ENCODE results near the gene CXCL17. TPM values are rescaled to one million over a fixed set of nuclear protein-coding genes. Genes with fewer than 3 reads are reported as not detected.

Gene CXCL17
- total RNA-seq, 1 experiment from 2014 or later: 1.1 TPM

GRCh38 chr19:42406111-42406510 is 36.6 kb downstream of the CXCL17 start:
- Mint-ChIP-seq H3K4me3 (ENCODE audit: unreplicated experiment) (no peak overlapping the region), H3K27ac (ENCODE audit: unreplicated experiment) (no peak overlapping the region), H3K27me3 (ENCODE audit: insufficient read depth, unreplicated experiment) (no peaks in the 10 kb centered on the region), H3K9me3 (ENCODE audit: unreplicated experiment) (no peaks in the 10 kb centered on the region), H3K36me3 (ENCODE audit: insufficient read depth, unreplicated experiment) (peaks cover 7% of the 10 kb centered on the region), H3K4me1 (ENCODE audit: low read depth, unreplicated experiment) (no peaks in the 10 kb centered on the region)
- Histone ChIP-seq H3K4me1 (no peaks in the 10 kb centered on the region), H3K4me3 (ENCODE audit: low read depth, low read length) (no peak overlapping the region), H3K36me3 (ENCODE audit: control insufficient read depth, insufficient read depth, low read length) (no peaks in the 10 kb centered on the region; the same call in 1 of the 2 replicates), H3K9me3 (no peaks in the 10 kb centered on the region), H3K27me3 (replicated peaks; ENCODE audit: control insufficient read depth, insufficient read depth, low read length) (no peaks in the 10 kb centered on the region)
- intact Hi-C loops (cut with micrococcal nuclease; ENCODE audit: unreplicated experiment): no loop called here
- POLR2A ChIA-PET: no interaction called here
- DNase-seq: no peak
- no peak for TF ChIP-seq CTCF (IDR thresholded peaks at IDR 0.05; ENCODE audit: insufficient read depth in 1 of 2, low read depth in 1 of 2, low read length in 1 of 2, severe bottlenecking in 1 of 2, unreplicated experiment in 1 of 2)
- CTCF ChIA-PET: interaction anchor here (1.0 kb wide), 1 partner anchor 14 kb away, joined by 3 read pairs; no protein-coding TSS in a partner anchor
- BruUV-seq (replicated peaks): no TSS peak

- ChIA-PET CTCF (no interaction called here), POLR2A (no interaction called here)
- Histone ChIP-seq H3K4me1 (no peaks in the 10 kb centered on the region), H3K36me3 (ENCODE audit: control insufficient read depth, insufficient read depth, low read length) (no peaks in the 10 kb centered on the region; the same call in 1 of the 2 replicates), H3K27me3 (replicated peaks; ENCODE audit: control insufficient read depth, insufficient read depth, low read length) (no peaks in the 10 kb centered on the region), H3K9me3 (no peaks in the 10 kb centered on the region), H3K4me3 (ENCODE audit: low read depth, low read length) (no peak overlapping the region)
- Mint-ChIP-seq H3K4me1 (ENCODE audit: low read depth, unreplicated experiment) (peaks cover 8% of the 10 kb centered on the region), H3K27ac (ENCODE audit: unreplicated experiment) (no peak overlapping the region), H3K4me3 (ENCODE audit: unreplicated experiment) (no peak overlapping the region), H3K27me3 (ENCODE audit: insufficient read depth, unreplicated experiment) (no peaks in the 10 kb centered on the region), H3K9me3 (ENCODE audit: unreplicated experiment) (no peaks in the 10 kb centered on the region), H3K36me3 (ENCODE audit: insufficient read depth, unreplicated experiment) (peaks cover 25% of the 10 kb centered on the region)
- intact Hi-C loops (cut with micrococcal nuclease; ENCODE audit: unreplicated experiment): no loop called here
- BruUV-seq (replicated peaks): no TSS peak
- DNase-seq: no peak
- no peak for TF ChIP-seq CTCF (IDR thresholded peaks at IDR 0.05; ENCODE audit: insufficient read depth in 1 of 2, low read depth in 1 of 2, low read length in 1 of 2, severe bottlenecking in 1 of 2, unreplicated experiment in 1 of 2)
Observed at GRCh38 chr19:42403586-42403985, 39.2 kb downstream of the CXCL17 start.

GRCh38 chr19:42402376-42403116 is 40.2 kb downstream of the CXCL17 start:
- no TSS peak for BruUV-seq (replicated peaks)
- ChIA-PET CTCF (no interaction called here), POLR2A (no interaction called here)
- no peak overlapping the region for H3K4me3 ChIP-seq (ENCODE audit: low read depth, low read length)
- H3K9me3 ChIP-seq: no peaks in the 10 kb centered on the region
- Mint-ChIP-seq H3K4me1 (ENCODE audit: low read depth, unreplicated experiment) (peaks cover 15% of the 10 kb centered on the region), H3K36me3 (ENCODE audit: insufficient read depth, unreplicated experiment) (peaks cover 31% of the 10 kb centered on the region), H3K9me3 (ENCODE audit: unreplicated experiment) (no peaks in the 10 kb centered on the region), H3K27ac (ENCODE audit: unreplicated experiment) (no peak overlapping the region), H3K27me3 (ENCODE audit: insufficient read depth, unreplicated experiment) (no peaks in the 10 kb centered on the region), H3K4me3 (ENCODE audit: unreplicated experiment) (no peak overlapping the region)
- no peak for DNase-seq
- H3K36me3 ChIP-seq (ENCODE audit: control insufficient read depth, insufficient read depth, low read length): no peaks in the 10 kb centered on the region; the same call in 1 of the 2 replicates
- intact Hi-C loops (cut with micrococcal nuclease; ENCODE audit: unreplicated experiment): no loop called here
- H3K4me1 ChIP-seq: 0 out of 2 replicates have a peak, but pooled peaks cover 7% of the 10 kb centered on the region
- H3K27me3 ChIP-seq (replicated peaks; ENCODE audit: control insufficient read depth, insufficient read depth, low read length): no peaks in the 10 kb centered on the region
- TF ChIP-seq CTCF (IDR thresholded peaks at IDR 0.05; ENCODE audit: insufficient read depth in 1 of 2, low read depth in 1 of 2, low read length in 1 of 2, severe bottlenecking in 1 of 2, unreplicated experiment in 1 of 2): no peak

All from Caco-2 (cell line).